RPMI7951 (cell line): ENCODE measurements around the gene NME7. TPM values are rescaled to one million over a fixed set of nuclear protein-coding genes. Genes with fewer than 3 reads are reported as not detected.
"Not testable (repeated sequence)": the region's sequence is repeated elsewhere in the genome, so short reads cannot be mapped to it uniquely, and the experiment has no call there.

Experiments used
- DNase-seq: peaks from one replicate; pipeline ENCODE4 v3.0.0-alpha.2; 2012; ENCODE audit warnings: low read depth
- total RNA-seq: library from RNA; depleted of rRNA; stranded (reverse); fragments of >200 nt; shearing (Covaris generic); gene quantifications from 2 replicates; pipeline ENCODE4 v1.2.3, GENCODE V29; 2014

NME7 gene
- total RNA-seq, 1 experiment from 2014 or later = 31.1 TPM

DNA sequence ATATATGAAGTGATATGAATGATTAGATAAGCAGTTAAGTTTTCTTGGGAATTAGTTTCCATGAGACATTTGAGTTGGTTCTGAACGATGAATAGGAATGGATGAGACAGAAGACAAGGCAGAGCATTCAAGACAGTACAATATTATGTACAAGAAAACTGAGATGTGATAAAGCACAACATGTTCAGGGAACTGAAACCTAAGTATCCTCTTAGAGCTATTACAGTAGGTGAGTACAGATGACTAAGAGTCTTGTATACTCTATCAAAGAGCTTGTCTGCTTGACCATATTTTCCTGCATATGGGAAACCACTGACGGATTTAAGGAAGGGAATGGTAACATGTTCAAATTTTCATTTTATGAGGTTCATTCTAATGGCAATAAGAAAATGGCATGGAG lies 61.6 kb downstream of the NME7 start:
- no peak for DNase-seq

- DNase-seq = no peak
Observed at GRCh38 chr1:169305356-169305755, 62.2 kb downstream of the NME7 start.

- DNase-seq = no peak
Observed at GRCh38 chr1:169300854-169301253, 66.7 kb downstream of the NME7 start.

- no peak for DNase-seq
Observed at GRCh38 chr1:169298441-169298840, 69.2 kb downstream of the NME7 start.

DNA sequence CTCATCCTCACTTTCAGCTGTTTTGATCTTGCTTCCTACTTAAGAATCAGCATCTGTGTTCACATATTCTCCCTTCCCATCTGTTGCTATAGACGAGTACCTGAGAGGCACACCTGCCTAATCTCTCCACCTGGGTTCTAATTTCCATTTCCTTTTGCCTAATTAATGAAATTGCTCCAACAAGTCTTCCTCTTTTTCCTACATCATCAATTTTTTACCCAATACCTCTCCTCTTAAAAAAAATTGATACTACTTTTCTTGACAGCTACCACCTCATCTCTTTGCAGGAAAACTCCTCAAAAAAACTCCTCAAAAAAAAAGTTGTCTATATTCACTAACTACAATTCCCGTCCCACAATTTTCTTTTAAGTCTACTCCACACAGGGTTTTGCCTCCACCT lies 71.8 kb downstream of the NME7 start:
- DNase-seq = no peak

GRCh38 chr1:169295425-169295824 lies 72.2 kb downstream of the NME7 start:
- DNase-seq = no peak

DNA sequence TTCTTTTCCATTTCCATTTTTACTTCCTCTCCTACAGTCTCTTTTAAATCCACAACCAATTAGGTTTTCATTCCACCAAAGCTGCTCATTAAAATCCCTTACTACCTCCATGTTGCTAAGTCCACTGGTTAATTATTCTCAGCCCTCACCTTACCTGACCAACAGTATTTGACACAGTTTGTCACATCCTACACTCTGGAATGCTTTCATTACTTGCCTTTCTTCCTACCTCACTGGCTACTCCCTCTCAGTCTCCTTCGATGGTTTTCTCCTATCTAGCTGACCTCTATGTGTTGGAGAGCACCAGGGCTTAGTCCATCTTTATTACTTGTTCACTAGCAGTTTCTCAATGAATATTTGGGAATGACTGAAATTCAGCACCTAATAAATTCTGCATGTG lies 78.6 kb downstream of the NME7 start:
- DNase-seq = no peak

DNA sequence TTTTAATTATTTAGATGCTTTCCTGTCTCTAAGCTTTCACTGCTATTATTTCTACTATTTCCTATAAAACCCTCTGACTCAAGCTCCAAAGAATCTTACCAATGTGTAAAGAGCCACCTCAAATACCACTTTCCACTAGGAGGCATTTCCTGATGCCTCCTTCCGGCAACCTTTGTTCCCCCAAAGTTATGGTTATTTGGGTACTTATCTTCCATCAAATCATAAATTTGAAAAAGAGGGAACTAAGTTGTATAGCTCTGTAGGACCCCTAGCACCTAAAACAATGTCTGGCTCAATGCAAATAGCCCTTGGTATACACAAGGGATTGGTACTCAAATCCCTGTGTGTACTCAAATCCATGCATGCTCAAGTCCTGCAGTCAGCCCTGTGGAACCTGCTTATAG lies 79.6 kb downstream of the NME7 start:
- DNase-seq = peak; percentile 57

GRCh38 chr1:169287280-169287679 lies 80.3 kb downstream of the NME7 start:
- no peak for DNase-seq

- not testable (repeated sequence) for DNase-seq
Observed at GRCh38 chr1:169281562-169281961, 86.0 kb downstream of the NME7 start.

- DNase-seq = peak; percentile 2
Observed at GRCh38 chr1:169271098-169271497, 96.5 kb downstream of the NME7 start.

GRCh38 chr1:169266133-169266532 lies 101.5 kb downstream of the NME7 start:
- DNase-seq = no peak

- no peak for DNase-seq
Observed at GRCh38 chr1:169263059-169263458, 104.5 kb downstream of the NME7 start.

- DNase-seq = no peak
Observed at GRCh38 chr1:169261884-169262283, 105.7 kb downstream of the NME7 start.

- no peak for DNase-seq
Observed at GRCh38 chr1:169260478-169261151, 107.0 kb downstream of the NME7 start.

GRCh38 chr1:169259816-169260215 lies 107.8 kb downstream of the NME7 start:
- no peak for DNase-seq

GRCh38 chr1:169250795-169251194 lies 116.8 kb downstream of the NME7 start:
- DNase-seq = no peak

DNA sequence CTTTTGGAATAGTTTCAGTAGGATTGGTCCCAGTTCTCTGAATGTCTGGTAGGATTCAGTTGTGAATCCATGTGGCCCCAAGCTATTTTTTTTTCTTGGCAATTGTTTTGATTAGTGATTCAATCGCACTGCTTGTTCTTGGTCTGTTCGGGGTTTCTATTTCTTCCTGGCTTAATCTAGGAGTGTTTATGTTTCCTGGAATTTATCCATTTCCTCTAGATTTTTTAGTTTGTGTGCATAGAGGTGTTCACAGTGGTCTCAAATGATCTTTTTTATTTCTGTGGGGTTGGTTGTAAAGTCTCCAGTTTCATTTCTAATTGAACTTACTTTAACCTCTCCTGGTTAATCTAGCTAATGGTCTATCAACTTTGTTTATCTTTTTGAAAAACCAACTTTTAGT lies 117.6 kb downstream of the NME7 start:
- peak; percentile 71 for DNase-seq

- no peak for DNase-seq
Observed at GRCh38 chr1:169249611-169250010, 118.0 kb downstream of the NME7 start.

DNA sequence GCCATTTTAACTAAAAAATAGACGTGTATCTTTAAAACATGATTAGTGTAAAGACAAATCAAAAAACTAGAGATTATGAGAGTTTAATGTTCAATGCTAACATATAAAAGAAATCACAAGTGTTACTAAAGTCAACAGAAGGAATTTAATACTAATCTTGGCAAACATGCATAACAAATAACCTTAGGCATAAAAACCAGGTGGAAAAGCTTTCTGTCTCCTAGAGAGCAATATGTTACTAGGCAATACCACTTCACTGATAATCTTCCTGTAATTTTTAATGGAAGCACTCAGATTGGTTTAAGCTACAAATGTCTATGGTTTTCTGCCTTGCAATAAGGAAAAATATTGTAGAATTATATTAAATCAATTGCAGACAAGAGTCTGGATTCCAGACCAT lies 121.9 kb downstream of the NME7 start:
- no peak for DNase-seq

- peak; percentile 3 for DNase-seq
Observed at GRCh38 chr1:169240449-169241232, 127.0 kb downstream of the NME7 start.

DNA sequence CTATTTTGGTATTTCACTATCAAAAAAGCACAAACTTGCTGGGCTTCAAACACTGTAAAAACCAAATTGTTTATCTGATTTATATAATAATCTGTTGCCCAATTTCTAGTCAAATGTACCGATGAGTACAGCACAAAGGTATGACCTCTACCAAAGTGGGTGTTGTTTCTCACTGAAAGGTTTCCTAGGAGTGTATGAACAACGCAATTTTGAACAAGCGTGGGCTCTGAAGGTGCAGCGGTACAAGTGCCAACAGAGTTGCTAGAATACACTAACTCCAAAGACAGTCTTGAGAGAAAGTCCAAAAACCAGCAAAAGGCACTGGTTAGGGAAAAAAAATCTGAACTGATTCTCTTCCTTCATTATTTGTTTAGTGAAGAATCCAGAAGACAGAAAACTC lies 130.7 kb downstream of the NME7 start:
- no peak for DNase-seq

DNA sequence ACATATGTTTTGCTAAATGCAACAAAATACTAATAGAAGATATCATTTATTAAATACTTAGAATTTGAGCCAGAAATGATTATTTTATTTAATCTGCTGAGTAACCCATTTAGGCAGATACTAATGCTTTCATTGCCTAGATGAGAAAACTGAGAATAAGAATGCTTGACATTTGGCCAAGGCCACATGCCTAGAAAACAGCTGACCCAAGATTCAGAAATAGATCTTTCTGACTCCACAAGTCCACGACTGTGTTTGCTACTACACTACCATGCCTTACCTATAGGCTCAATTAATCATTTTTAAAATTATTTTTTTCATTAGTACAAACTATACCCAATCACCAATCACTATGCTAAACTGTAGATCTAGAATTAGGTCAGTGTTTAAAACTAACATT lies 131.5 kb downstream of the NME7 start:
- DNase-seq = no peak
